GM23338 (cell line): Measurements from ENCODE around the gene SUPV3L1.

Source experiments
- CTCF ChIP-seq, 2 experiments: fragments of 200-600 bp in 1 of 2; sonication (generic) in 1 of 2; conservative IDR thresholded peaks; 2 replicates each; pipeline versions ENCODE4 v1.5.1 to v1.6.1; 2016 to 2017; ENCODE audit warnings: antibody characterized with exemption in 2 of 2, low read depth in 2 of 2, mild to moderate bottlenecking in 2 of 2, moderate library complexity in 1 of 2
- EZH2 ChIP-seq: fragments of 200-600 bp; sonication (generic); IDR thresholded peaks from one replicate; pipeline ENCODE4 v1.8.0; 2017; ENCODE audit warnings: antibody characterized with exemption, mild to moderate bottlenecking, low read depth; ENCODE audit not compliant: unreplicated experiment
- POLR2AphosphoS5 ChIP-seq: IDR thresholded peaks from 2 replicates; pipeline ENCODE4 v1.6.1; 2016; ENCODE audit warnings: antibody characterized with exemption, low read depth
- STAT1 ChIP-seq: IDR thresholded peaks from one replicate; pipeline ENCODE4 v1.6.1; 2016; ENCODE audit warnings: antibody characterized with exemption; ENCODE audit not compliant: unreplicated experiment

GRCh38 chr10:69168493-69168892, 11.5 kb upstream of the SUPV3L1 start:
- TF ChIP-seq CTCF (conservative IDR thresholded peaks at IDR 0.05; ENCODE audit: low read depth in 2 of 2) = no peak
- TF ChIP-seq EZH2 = no peak
- TF ChIP-seq POLR2AphosphoS5 = no peak
- TF ChIP-seq STAT1 = no peak
